ENCODE measurements around the gene FRRS1L.

FRRS1L gene, protein sequence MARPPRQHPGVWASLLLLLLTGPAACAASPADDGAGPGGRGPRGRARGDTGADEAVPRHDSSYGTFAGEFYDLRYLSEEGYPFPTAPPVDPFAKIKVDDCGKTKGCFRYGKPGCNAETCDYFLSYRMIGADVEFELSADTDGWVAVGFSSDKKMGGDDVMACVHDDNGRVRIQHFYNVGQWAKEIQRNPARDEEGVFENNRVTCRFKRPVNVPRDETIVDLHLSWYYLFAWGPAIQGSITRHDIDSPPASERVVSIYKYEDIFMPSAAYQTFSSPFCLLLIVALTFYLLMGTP

DNA sequence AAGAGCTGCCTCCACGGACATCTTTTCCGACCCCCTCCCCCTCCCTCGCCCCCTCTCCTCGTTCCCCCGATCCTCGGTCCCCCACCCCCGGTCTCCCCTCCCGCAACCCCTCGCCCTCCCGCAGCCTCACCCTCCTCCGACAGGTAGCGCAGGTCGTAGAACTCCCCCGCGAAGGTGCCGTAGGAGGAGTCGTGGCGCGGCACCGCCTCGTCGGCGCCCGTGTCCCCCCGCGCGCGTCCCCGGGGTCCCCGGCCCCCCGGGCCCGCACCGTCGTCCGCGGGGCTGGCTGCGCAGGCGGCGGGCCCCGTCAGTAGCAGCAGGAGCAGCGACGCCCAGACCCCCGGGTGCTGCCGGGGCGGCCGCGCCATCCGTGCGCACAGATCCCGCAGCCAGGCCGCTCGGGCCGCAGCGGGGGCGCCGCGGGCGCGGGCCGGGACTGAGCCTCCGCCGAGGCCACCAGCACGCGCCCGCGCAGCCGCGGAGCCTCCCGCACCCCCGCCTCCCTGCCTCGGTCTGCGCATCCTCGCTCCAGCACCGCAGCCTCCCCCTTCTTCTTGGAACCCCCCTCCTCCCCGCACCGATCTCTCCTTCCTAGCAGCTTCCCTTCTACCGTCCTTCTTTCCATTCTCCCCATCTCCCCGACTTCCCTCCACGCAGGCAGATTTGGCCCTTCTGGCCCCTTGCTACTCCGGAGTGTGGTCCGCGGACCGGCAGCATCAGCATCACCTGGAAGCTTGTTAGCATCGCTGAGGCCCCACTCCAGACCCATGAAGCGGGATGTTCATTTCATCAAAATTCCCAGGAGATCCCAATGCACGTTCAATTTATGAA, at the start of gene FRRS1L:
FRRS1L (minus strand) TSS at position 479 of the 831 bp plus-strand sequence; CDS start at position 368, 111 bp downstream.
- peak; percentile 87 for ATAC-seq
- no peak for TF ChIP-seq ISL1 (CRISPR knock-in tag; IDR thresholded peaks at IDR 0.05)
- TF ChIP-seq, protein P1, sequence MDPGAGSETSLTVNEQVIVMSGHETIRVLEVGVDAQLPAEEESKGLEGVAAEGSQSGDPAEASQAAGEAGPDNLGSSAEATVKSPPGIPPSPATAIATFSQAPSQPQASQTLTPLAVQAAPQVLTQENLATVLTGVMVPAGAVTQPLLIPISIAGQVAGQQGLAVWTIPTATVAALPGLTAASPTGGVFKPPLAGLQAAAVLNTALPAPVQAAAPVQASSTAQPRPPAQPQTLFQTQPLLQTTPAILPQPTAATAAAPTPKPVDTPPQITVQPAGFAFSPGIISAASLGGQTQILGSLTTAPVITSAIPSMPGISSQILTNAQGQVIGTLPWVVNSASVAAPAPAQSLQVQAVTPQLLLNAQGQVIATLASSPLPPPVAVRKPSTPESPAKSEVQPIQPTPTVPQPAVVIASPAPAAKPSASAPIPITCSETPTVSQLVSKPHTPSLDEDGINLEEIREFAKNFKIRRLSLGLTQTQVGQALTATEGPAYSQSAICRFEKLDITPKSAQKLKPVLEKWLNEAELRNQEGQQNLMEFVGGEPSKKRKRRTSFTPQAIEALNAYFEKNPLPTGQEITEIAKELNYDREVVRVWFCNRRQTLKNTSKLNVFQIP (CRISPR knock-in tag; IDR thresholded peaks at IDR 0.05; ENCODE audit: borderline replicate concordance, low read depth) = no peak
- no peak for TF ChIP-seq TOX (CRISPR knock-in tag; IDR thresholded peaks at IDR 0.05; ENCODE audit: borderline replicate concordance)
- TF ChIP-seq CSDC2 (CRISPR knock-in tag; IDR thresholded peaks at IDR 0.05) = no peak

DNA sequence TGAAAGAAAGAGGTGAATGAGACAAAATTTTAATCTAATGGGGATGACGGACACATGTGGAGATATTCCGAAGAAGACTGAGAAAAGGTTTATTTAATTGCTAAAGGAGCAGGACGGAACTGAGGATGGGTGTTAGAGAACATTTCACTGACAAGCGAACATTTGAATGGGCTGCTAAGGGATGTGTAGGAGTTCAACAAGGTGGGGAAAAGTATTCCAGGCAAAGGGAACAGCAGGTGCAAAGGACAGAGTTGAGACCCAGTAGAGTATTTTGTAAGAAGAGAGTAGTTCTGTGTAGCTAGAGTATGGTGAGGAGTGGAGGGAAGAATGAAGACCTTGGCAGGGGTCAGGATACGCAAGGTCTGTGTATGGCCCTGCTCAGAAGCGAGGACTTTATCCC, 47.4 kb upstream of the FRRS1L start:
- TF ChIP-seq, protein P2, sequence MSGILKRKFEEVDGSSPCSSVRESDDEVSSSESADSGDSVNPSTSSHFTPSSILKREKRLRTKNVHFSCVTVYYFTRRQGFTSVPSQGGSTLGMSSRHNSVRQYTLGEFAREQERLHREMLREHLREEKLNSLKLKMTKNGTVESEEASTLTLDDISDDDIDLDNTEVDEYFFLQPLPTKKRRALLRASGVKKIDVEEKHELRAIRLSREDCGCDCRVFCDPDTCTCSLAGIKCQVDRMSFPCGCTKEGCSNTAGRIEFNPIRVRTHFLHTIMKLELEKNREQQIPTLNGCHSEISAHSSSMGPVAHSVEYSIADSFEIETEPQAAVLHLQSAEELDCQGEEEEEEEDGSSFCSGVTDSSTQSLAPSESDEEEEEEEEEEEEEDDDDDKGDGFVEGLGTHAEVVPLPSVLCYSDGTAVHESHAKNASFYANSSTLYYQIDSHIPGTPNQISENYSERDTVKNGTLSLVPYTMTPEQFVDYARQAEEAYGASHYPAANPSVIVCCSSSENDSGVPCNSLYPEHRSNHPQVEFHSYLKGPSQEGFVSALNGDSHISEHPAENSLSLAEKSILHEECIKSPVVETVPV (CRISPR knock-in tag; IDR thresholded peaks at IDR 0.05) = no peak
- TF ChIP-seq TCF4 (CRISPR knock-in tag; IDR thresholded peaks at IDR 0.05; ENCODE audit: borderline replicate concordance) (no peak), ZFP3 (CRISPR knock-in tag; IDR thresholded peaks at IDR 0.05) (peak; percentile 88), ISL1 (CRISPR knock-in tag; IDR thresholded peaks at IDR 0.05) (no peak), ZNF565 (CRISPR knock-in tag; conservative IDR thresholded peaks at IDR 0.05; ENCODE audit: low read depth) (no peak), PPARA (CRISPR knock-in tag; IDR thresholded peaks at IDR 0.05; ENCODE audit: borderline replicate concordance) (no peak)
- ATAC-seq = no peak

DNA sequence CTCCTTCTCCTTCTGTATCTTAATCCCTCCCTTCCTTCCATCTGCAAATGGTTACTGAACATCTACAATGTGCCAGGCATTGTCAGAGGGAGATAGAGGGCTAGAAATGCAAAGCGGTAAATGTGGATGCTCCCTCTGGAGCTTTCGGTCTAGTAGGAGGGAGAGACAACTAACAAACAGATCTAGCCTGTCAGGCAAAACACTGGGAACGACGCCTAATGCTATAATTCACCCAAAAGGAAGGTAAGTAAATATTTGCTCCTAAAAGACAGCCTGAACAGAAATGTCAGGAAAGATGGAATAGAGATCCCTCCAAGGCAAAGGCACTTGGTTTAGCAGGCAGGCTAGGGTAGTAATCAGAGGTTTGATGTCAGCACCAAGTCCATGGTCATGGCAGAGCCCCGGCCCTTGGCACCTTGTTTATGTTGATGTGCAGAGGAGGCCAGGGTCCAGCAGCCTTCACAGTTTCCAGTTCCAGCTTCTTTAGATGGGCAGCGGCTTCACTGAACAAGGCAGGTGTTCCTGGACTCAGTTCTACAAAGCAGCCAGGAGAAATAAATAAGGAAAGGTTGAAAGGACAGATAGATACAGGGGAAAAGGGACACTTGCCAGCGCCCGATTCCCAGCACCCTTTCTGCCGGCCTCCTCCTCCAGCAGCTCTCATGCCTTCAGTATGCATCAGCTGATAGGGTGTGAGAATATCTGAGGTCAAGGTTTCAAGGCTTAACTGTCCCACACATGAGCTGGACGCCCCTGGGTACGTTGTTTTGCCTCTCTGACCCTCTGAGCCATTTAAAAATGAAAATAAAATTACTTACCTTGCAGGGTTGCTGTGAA, 46.5 kb upstream of the FRRS1L start:
- no peak for TF ChIP-seq ZFP30 (CRISPR knock-in tag; IDR thresholded peaks at IDR 0.05)
- no peak for TF ChIP-seq ZNF8 (CRISPR knock-in tag; IDR thresholded peaks at IDR 0.05)
- TF ChIP-seq, protein P3, sequence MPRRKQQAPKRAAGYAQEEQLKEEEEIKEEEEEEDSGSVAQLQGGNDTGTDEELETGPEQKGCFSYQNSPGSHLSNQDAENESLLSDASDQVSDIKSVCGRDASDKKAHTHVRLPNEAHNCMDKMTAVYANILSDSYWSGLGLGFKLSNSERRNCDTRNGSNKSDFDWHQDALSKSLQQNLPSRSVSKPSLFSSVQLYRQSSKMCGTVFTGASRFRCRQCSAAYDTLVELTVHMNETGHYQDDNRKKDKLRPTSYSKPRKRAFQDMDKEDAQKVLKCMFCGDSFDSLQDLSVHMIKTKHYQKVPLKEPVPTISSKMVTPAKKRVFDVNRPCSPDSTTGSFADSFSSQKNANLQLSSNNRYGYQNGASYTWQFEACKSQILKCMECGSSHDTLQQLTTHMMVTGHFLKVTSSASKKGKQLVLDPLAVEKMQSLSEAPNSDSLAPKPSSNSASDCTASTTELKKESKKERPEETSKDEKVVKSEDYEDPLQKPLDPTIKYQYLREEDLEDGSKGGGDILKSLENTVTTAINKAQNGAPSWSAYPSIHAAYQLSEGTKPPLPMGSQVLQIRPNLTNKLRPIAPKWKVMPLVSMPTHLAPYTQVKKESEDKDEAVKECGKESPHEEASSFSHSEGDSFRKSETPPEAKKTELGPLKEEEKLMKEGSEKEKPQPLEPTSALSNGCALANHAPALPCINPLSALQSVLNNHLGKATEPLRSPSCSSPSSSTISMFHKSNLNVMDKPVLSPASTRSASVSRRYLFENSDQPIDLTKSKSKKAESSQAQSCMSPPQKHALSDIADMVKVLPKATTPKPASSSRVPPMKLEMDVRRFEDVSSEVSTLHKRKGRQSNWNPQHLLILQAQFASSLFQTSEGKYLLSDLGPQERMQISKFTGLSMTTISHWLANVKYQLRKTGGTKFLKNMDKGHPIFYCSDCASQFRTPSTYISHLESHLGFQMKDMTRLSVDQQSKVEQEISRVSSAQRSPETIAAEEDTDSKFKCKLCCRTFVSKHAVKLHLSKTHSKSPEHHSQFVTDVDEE (CRISPR knock-in tag; IDR thresholded peaks at IDR 0.05) = no peak
- TF ChIP-seq ARNTL (CRISPR knock-in tag; IDR thresholded peaks at IDR 0.05; ENCODE audit: borderline replicate concordance, low read depth) = no peak
- TF ChIP-seq, protein P1 (CRISPR knock-in tag; IDR thresholded peaks at IDR 0.05; ENCODE audit: borderline replicate concordance, low read depth) = no peak
- TF ChIP-seq RARB (CRISPR knock-in tag; IDR thresholded peaks at IDR 0.05) = no peak
- no peak for ATAC-seq

DNA sequence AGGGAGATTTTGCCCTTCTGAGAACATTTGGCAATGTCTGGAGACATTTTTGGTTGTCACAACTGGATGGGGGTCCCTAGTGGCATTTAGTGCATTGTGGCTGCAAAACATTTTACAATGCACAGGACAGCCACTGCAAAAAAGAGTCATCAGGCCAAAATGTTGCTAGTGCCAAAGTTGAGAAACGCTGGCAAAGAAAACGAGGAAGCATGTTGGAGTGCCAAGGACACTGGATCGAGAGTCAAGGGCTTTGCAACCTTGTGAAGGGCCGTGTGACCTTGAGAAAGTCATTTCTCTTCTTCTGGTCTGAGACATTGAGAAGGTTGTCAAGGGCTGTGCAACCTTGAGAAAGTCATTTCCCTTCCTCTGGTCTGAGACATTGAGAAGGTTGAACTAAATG, 45.7 kb upstream of the FRRS1L start:
- no peak for ATAC-seq
- TF ChIP-seq, protein P4, sequence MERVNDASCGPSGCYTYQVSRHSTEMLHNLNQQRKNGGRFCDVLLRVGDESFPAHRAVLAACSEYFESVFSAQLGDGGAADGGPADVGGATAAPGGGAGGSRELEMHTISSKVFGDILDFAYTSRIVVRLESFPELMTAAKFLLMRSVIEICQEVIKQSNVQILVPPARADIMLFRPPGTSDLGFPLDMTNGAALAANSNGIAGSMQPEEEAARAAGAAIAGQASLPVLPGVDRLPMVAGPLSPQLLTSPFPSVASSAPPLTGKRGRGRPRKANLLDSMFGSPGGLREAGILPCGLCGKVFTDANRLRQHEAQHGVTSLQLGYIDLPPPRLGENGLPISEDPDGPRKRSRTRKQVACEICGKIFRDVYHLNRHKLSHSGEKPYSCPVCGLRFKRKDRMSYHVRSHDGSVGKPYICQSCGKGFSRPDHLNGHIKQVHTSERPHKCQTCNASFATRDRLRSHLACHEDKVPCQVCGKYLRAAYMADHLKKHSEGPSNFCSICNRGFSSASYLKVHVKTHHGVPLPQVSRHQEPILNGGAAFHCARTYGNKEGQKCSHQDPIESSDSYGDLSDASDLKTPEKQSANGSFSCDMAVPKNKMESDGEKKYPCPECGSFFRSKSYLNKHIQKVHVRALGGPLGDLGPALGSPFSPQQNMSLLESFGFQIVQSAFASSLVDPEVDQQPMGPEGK (CRISPR knock-in tag; IDR thresholded peaks at IDR 0.05; ENCODE audit: borderline replicate concordance) = no peak

All from SK-N-SH treated with all-trans-retinoic acid at 6 μM for 48 hours (cell line).